HCT116 (cell line): Measurements from ENCODE around the gene DOHH.

ENCODE experiments used
- CTCF ChIP-seq, 3 experiments: fragments of 200-600 bp in 1 of 3; sonication (generic) in 1 of 3; IDR thresholded peaks in 2 of 3; conservative IDR thresholded peaks in 1 of 3; 2 replicates each; pipeline ENCODE4 v1.5.1; 2012 to 2017; ENCODE audit warnings: low read depth in 2 of 3, low read length in 2 of 3, antibody characterized with exemption in 1 of 3, borderline replicate concordance in 1 of 3, control low read depth in 1 of 3, mild to moderate bottlenecking in 1 of 3, mixed read lengths in 1 of 3, mixed run types in 1 of 3, moderate library complexity in 1 of 3; ENCODE audit not compliant: insufficient read depth in 1 of 3
- MAX ChIP-seq: IDR thresholded peaks from 2 replicates; pipeline ENCODE4 v1.6.1; 2012
- POLR2A ChIP-seq: IDR thresholded peaks from 2 replicates; pipeline ENCODE4 v1.7.0; 2011; ENCODE audit warnings: borderline replicate concordance; ENCODE audit not compliant: insufficient read depth, insufficient read length; ENCODE audit errors: extremely low read depth

- TF ChIP-seq CTCF (IDR thresholded peaks at IDR 0.05 in 2 of 3, conservative IDR thresholded peaks at IDR 0.05 in 1 of 3; ENCODE audit: borderline replicate concordance in 1 of 3, insufficient read depth in 1 of 3, low read depth in 2 of 3, low read length in 2 of 3) (no peak), POLR2A (peak; percentile 78), MAX (peak; percentile 97)
Measured at GRCh38 chr19:3500429-3501101, at the start of gene DOHH.
